Stimulated activated CD4-positive, alpha-beta T cell treated with anti-CD3 and anti-CD28 coated beads, Interleukin-12 subunit alpha, Interleukin-12 subunit beta, amount 100 ng/mL, for 48 hours (primary cell): ENCODE measurements around the gene GLIS1.

ENCODE experiments used
- DNase-seq, 3 donors: peaks; one replicate each; pipeline ENCODE4 v3.0.0-alpha.2; 2020; ENCODE audit warnings: low read depth in 2 of 3, low spot score in 1 of 3

Gene GLIS1

GRCh38 chr1:53583868-53584776 is 154.8 kb downstream of the GLIS1 start:
- no peak for DNase-seq

GRCh38 chr1:53583021-53583867 is 155.7 kb downstream of the GLIS1 start:
- DNase-seq = no peak

GRCh38 chr1:53582211-53583020 is 156.5 kb downstream of the GLIS1 start:
- DNase-seq = no peak

GRCh38 chr1:53581476-53581875 is 157.5 kb downstream of the GLIS1 start:
- no peak for DNase-seq

- DNase-seq = no peak
Measured at GRCh38 chr1:53580739-53581475, 158.1 kb downstream of the GLIS1 start.

GRCh38 chr1:53580009-53580400 is 159.0 kb downstream of the GLIS1 start:
- DNase-seq = no peak

GRCh38 chr1:53579221-53580008 is 159.5 kb downstream of the GLIS1 start:
- no peak for DNase-seq

- no peak for DNase-seq
Measured at GRCh38 chr1:53578358-53578757, 160.6 kb downstream of the GLIS1 start.

- no peak for DNase-seq
Measured at GRCh38 chr1:53577761-53578100, 161.2 kb downstream of the GLIS1 start.

GRCh38 chr1:53576866-53577760 is 161.9 kb downstream of the GLIS1 start:
- DNase-seq = no peak

- DNase-seq = no peak
Measured at GRCh38 chr1:53576381-53576801, 162.6 kb downstream of the GLIS1 start.

GRCh38 chr1:53575955-53576320 is 163.0 kb downstream of the GLIS1 start:
- no peak for DNase-seq

- no peak for DNase-seq
Measured at GRCh38 chr1:53575141-53575954, 163.6 kb downstream of the GLIS1 start.

- DNase-seq = no peak
Measured at GRCh38 chr1:53574621-53575020, 164.3 kb downstream of the GLIS1 start.

- no peak for DNase-seq
Measured at GRCh38 chr1:53573931-53574330, 165.0 kb downstream of the GLIS1 start.

- DNase-seq = no peak
Measured at GRCh38 chr1:53573522-53573921, 165.4 kb downstream of the GLIS1 start.

- DNase-seq = no peak
Measured at GRCh38 chr1:53572815-53573173, 166.2 kb downstream of the GLIS1 start.
